Measurements from ENCODE around the gene SELPLG.
"Not testable (repeated sequence)": the region's sequence is repeated elsewhere in the genome, so short reads cannot be mapped to it uniquely, and the experiment has no call there.

The SELPLG gene

GRCh38 chr12:108602209-108602705 is 31.4 kb downstream of the SELPLG start:
- no peak for DNase-seq

GRCh38 chr12:108600702-108601007 is 33.0 kb downstream of the SELPLG start:
- no peak for DNase-seq

GRCh38 chr12:108599948-108600701 is 33.6 kb downstream of the SELPLG start:
- DNase-seq, result no peak

- DNase-seq, result no peak
Observed at GRCh38 chr12:108599541-108599940, 34.2 kb downstream of the SELPLG start.

- DNase-seq, result no peak
Observed at GRCh38 chr12:108598553-108599250, 35.0 kb downstream of the SELPLG start.

- DNase-seq, result no peak
Observed at GRCh38 chr12:108597559-108598471, 35.9 kb downstream of the SELPLG start, which contains the start of gene TMEM119. TMEM119 (minus strand) TSS chr12:108598084; CDS start chr12:108592383, 5,701 bp downstream.

- DNase-seq, result no peak
Observed at GRCh38 chr12:108596854-108597558, 36.7 kb downstream of the SELPLG start.

GRCh38 chr12:108595711-108596647 is 37.7 kb downstream of the SELPLG start:
- DNase-seq, result no peak

GRCh38 chr12:108594960-108595710 is 38.6 kb downstream of the SELPLG start:
- DNase-seq, result no peak

- DNase-seq, result no peak
Observed at GRCh38 chr12:108594323-108594903, 39.3 kb downstream of the SELPLG start.

- DNase-seq, result no peak
Observed at GRCh38 chr12:108592033-108592909, 41.4 kb downstream of the SELPLG start.

GRCh38 chr12:108591267-108591980 is 42.3 kb downstream of the SELPLG start:
- DNase-seq, result no peak

- DNase-seq, result not testable (repeated sequence)
Observed at GRCh38 chr12:108590463-108590862, 43.2 kb downstream of the SELPLG start.

GRCh38 chr12:108589840-108590229 is 43.9 kb downstream of the SELPLG start:
- DNase-seq, result no peak

GRCh38 chr12:108589028-108589839 is 44.5 kb downstream of the SELPLG start:
- no peak for DNase-seq

GRCh38 chr12:108587826-108588225 is 45.9 kb downstream of the SELPLG start:
- no peak for DNase-seq

- DNase-seq, result no peak
Observed at GRCh38 chr12:108586306-108586705, 47.4 kb downstream of the SELPLG start.

GRCh38 chr12:108585864-108586263 is 47.8 kb downstream of the SELPLG start:
- no peak for DNase-seq
